HG03108 (cell line): Measurements from ENCODE around the gene ASTN2.
A peak's percentile ranks its signal among the peaks of the same experiment; 100 is the strongest.

Experiments used
- ATAC-seq: cut with Tn5 transposase; IDR thresholded peaks from one replicate; pipeline ENCODE4 v1.9.1; 2021; ENCODE audit warnings: moderate library complexity; ENCODE audit not compliant: unreplicated experiment

The ASTN2 gene

DNA sequence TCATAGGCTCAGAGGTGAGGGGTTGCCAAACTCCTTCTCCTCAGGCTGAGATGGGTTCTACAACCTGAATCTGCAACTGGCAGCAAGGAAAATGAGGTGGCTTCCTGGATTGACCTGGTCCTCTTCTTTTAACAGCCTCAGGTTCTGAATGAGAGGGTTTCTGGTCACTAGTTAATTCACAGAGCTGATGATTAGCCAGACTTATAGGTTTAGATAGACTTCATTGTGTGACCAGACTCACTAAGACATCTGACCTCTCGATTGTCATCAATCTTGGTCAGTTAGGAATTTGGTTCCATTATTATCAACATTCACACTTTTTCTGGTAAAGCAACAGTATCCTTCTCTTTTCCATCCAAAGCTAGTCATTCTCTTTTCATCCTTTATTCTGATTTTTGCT lies 1003.4 kb downstream of the ASTN2 start:
- no peak for ATAC-seq

DNA sequence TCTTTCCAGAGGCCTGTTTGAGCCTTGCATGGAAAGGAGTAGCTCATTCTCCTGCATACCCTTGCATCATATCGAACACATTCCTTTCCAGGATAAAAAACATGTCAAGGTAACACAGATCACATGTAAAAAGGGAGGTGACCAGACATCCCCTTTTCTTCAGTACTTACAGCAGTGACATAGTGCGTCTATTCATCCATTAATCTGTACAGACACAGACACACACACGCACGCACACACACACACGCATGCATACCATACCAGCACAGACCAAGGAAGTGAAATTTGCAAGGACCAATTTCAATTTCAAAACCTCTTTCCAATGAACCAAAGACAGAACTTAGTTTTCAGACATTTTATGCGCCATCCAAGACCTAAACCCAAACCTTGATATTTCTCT lies 1005.2 kb downstream of the ASTN2 start:
- ATAC-seq: no peak

DNA sequence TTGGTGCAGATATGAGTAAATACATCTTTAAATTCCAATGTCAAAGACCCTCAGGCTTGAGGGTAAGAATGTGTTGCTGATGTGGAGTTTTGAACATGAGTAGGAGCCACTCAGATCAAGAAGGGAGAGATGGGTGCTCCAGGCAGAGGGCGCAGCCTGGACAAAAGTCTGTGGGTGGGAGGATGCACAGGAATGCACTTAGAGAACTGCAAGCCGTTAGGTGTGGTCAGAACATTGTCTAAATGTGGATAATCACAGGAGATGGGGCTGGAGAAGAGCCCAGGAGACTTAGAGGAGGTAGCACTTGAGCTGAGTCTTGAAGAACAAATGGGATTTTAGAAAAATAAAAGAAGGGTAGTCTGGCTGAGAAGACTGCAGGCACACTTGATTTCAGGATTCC lies 1005.7 kb downstream of the ASTN2 start:
- no peak for ATAC-seq

DNA sequence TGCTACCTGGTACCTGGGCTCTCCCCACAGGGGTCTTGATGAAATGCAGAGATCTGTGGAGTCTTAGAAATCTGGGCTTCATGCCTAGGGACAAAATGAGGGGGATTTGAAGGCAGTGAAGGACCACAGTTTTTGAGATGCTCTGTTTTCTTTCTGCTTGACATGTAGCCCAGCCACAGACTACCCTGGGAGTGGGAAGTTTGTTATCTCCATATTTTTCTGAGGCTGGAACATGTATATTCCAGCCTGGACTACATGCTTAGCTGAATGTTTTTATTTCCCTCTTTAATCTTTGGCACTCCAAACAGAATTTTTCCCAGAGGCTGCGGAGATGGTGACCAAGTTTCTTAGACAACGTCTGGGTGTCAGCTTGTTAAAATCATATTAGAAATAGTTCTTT lies 1008.4 kb downstream of the ASTN2 start:
- ATAC-seq: no peak

DNA sequence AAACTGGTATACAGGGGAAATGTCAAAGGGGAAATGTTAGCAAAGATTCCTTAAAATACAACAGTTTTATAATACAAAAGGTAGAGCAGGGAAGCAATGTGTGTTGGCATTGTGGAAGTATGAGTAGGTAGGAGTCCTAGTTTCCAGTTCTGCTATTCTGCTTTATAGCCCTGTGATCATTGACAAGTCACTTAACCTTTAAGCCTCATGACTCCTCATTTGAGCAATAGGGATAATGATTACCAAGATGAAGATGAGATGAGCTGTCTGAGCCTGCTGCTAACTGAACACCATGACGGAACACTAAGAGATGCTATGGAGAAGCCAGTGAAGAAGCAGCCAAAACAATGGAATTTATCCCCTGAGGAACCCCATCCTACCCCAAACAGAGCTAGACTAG lies 1009.5 kb downstream of the ASTN2 start:
- no peak for ATAC-seq

DNA sequence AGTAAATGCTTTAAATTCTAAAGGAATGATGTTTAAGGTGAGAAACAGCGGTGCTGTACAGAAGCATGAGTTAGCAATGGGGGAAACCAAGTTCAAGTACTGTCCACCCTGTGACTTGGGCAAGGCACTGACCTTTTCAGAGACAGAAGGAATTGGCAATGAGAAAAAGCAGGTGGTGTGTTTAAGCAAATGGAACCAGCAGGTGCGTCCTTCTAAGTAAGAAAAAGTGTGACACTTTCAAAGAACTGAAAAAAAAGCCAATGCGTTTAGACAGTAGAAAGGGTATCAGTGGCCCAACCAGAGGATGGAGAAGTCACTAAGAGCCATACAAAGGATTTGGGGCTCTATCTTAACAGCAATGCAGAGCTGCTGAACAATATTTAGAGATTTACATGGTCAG lies 1010.6 kb downstream of the ASTN2 start:
- no peak for ATAC-seq

DNA sequence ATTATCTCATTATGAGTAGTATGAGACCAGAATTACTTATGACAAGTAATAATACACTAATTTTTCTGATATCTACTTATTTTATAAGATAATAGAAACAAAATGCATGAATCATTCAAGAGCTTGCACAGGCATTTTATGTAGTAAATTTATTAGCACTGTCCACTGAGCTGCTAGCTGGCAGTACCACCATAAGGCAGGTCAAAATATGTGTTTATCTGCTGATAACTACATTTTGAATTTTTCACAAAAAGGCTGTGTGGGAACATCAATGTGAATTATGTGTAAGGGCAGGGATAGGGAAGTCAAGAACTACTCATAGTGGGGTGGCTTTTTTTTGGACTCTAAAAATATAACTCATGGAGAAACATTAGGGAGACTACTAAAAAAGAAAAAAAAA lies 1011.7 kb downstream of the ASTN2 start:
- ATAC-seq: no peak

DNA sequence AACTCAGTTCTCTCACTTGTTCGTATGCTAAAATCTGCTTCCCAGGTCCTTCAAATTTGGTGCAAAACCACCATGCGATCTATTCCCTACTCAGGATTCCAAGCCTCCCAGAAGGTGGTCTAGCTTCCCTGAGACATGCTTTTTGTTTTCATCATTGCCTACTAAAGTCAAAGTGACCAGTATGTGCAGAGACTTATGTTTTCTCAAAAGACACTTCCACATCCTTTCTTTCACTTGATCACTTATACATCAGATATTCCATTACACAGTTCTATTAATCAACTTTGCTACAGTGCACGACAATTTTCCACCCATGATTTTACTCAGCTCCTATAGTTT lies 1019.2 kb downstream of the ASTN2 start:
- ATAC-seq: no peak

DNA sequence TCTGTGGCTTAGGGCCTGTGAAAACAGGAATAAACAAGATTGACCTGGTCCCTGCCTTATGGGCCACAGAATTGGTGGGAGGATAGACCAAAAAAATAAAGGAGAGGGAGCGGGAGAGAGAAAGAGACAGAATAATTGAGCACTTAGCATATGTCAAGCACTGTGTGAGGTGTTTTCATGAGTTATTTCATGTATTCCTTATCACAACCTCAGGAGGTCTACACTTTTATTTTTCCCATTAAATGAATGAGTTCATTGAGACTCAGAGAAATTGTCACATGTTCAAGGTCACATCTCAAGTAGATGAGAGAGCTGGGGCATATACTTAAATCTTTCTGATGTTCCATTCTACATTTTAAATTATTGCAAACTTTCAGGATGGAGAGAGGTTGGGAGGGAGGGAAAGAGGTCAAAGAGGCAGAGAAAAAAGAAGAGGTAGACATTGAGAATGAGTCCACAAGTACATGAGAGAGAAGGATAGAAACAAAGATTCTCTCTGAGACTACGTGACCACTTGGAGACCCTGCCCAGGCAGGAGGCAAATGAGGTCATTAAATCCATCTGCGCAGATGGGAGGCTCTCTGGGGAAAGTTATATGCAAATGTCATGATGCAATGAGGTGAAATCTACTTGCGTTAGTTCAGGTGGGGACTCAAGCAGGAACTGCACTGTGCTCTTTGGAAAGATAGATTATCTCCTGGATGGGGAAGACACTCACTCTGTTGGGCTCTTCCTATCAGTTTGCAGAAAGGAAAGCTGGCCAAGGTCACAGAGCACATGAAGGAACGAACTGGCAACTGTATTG lies 1019.8 kb downstream of the ASTN2 start:
- ATAC-seq: no peak

DNA sequence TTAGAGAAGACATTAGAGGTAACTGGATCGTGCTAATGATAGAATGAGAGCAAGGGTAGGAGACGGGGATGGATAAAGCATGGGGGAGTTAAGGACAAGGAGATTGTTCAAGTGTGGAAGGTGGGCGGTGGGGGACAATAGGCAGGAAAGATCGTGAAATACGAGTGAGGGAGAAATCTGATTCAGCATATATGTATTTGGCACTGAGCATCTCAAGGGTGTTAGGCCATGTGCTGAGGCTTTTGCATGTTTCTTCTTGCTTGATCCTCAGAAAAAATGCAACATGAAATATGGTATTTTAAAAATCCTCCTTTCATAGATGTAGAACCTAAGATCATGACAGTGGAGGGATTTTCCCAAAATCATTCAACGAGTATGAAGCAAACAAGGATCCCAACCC lies 1020.8 kb downstream of the ASTN2 start:
- ATAC-seq: no peak

DNA sequence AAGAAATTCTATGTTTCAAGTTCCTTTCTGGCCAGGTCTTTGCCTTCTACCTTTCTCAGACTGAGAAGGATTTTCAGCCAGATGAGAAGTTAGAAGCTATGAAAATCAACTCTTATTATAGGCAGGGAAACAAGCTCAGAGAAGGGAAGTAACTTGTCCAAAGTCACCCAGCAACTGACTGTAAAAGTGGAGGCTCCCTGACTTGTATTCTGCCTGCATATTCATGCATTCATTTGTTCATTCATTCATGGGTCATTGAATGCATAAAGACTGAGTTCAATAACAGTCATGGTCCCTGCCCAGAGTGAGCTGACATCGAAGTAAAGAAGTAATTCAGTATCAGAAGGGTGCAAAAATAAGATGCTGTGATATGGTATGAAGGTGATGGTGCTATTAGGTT lies 1021.7 kb downstream of the ASTN2 start:
- no peak for ATAC-seq

DNA sequence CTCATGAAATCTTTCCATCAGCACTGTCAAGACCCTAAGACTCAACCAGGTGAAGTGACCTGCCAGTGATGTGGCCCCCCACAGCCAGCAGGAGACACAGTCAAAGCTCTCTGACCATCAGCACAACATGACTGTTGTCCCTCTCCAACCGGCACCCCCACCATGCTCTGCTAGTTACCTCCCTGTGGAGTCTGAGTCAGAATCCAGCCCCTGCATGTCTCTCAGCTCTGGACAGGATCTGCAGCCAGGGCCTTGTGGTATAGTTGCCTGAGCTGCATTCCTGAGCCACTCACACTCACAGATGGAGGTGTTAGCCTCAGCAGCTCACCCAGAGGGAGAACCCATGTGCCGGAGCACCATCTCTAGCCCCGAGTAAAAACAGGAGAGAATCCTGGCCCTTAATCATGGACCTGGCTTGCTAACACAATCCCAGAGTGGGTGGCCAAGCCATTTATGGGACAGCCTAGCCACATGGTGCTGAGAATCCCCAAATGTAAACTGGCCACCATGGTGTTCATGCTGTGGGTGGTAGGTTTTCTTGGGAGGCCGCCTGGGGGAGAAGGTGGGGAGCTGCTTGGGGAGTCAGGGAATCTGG lies 1023.5 kb downstream of the ASTN2 start:
- no peak for ATAC-seq

DNA sequence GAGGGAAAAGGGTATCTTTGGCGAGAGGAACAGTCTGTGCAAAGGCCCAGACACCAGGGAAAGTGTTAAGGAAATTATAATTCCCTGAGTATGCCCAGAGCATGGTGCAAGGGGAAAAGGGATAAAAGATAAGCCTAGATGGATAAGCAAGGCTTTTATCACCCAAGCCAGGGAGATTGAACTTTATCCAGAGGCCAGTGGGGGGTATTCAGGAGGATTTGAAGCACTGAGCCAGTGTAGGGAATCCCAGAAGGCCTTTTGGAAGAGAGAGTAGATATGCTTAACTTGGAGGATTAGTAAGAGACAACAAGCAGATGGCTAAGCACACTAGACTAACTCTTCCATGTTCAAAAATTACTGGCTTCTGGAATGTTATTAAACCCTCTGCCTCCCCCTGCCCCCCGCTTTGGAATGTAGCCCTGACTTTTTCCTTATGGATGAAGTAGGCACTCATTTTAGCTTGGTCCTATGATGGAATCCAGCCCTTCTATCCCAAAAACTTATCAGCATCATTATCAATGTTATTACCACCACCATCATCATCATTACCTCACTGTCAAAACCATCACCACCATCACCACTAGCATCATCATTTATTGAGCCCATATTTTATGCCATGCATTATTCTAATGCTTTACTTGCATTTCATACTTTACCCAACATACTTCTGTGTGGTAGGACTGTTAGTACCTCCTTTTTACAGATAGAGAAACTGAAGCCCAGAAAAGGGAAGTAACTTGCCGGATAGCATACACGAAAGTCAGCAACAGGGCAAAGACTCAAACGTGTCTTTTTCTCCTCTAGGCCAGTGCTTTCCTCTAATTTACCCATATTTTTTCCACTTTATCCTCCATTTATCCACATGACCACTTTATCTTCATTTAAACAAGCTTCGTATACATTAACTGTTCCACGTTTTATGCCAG lies 1024.3 kb downstream of the ASTN2 start:
- ATAC-seq: peak; percentile 48

DNA sequence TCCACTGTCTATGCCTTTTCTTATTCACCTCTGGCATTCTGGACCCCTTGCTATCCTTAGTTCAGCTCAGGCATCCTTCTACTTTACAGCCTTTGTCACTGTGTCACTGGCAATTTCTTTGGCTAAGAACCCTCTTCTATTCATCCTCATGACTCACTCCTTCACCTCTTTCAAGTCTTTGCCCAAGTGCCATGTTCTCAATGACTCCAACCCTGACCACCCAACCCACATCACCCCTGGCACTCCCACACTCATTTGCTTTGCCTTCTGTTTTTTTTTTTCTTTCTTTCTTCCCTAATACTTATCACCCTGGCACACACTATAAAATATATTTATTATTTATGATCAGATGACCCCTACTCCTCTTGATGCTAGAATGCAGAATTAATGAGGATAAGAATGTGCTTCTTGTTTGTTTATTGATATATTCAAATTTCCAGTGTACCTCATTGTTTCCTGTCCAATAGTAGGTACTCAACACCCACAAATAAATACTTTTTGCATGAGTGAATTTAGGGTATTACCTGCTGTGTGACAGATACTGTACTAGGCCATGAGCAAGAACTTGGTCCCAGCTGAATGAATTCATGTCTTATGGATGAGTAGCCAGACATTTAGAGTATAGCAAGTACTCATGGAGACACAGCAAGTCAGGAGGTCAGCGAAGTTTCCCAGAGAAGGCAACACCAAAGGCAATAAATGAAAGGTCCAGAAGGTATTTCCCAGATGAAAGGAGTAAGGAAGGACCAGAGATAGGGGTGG lies 1025.1 kb downstream of the ASTN2 start:
- ATAC-seq: no peak

DNA sequence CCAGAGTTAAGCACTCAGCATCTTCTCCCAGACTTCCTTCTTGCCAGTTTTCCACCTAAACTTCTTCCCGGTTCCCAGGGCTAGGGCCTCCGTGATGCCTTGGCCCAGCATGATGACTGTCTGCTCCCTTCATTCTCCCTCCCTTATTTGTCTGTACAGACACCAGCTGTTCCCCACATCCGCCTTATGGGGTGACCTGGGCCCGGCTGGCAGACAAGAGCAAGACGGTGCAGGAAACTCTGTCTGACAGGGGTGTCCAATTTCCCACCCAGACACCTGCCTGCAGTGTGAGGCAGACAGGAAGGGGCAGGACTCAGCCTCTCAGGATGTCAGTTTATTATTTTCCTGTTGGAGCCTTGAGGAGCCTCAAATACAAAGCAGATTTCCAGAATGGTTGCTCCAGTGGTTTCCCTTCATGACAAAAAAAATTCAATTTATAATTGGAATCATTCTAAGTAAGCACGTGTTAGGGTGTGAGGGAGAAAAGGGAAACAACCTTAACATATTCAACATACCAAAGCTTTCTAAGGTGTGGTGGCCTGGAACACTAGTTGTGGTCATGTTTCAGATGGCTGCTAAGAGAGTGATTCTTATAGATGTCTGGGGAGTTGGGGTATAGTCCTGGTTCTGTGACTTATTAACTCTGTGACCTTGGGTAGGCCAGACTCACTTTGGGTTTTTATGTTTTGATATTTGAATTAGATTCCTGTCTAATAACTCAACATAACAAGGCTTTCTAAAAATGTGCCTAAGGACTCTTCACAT lies 1026.7 kb downstream of the ASTN2 start:
- peak; percentile 63 for ATAC-seq

DNA sequence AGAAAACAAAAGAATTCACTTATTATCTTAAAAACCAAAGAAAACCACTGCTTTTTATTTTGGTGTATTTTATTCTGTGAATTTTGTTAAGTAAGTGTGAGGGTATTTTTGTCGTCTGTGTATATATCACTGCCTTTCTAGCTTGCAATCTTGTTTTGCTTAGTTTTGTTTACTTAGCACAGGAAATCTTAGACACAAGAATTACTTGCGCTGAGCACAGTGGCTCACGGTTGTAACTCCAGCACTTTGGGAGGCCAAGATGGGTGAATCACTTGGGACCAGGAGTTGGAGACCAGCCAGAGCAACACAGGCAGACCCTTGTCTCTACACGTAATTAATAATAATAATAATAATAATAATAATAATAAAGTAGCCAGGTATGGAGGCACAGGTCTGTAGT lies 1030.9 kb downstream of the ASTN2 start:
- ATAC-seq: no peak

DNA sequence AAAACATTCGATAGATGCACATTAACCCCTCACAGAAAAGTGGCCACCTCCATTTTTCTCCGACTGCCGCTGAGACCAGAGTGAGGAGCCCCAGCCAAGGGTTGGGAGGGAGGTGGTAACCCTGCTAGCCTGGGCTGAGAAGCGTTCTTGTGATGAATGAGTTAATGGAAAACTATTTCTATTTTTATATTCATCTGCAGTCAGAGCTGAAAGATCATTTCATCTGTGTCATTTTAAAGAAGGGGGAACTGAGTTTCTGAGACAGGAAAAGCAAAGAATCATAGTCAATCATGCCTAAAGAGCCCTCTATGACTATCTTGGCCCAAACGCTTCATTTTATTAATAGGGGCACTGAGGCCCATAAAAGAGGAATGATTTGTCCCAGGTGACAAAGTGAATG lies 1031.7 kb downstream of the ASTN2 start:
- ATAC-seq: no peak

DNA sequence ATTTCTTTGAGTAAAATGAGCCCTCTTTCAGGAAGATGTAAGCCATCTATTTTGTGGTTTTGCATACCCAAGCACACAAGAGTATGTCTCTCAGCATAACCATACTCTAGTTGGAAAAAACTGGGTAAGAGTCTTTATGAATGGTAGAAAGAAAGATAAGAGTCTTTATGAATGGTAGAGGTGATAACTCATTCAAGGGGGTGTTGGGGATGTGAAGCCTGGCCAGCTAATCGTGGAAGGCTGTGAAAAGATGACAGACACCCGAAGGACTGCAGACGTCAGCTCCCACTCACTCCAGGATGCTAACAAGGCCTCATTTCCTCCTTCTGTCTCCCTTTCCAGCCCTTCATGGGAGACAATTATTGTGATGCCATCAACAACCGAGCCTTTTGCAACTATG lies 1032.8 kb downstream of the ASTN2 start:
- ATAC-seq: no peak

DNA sequence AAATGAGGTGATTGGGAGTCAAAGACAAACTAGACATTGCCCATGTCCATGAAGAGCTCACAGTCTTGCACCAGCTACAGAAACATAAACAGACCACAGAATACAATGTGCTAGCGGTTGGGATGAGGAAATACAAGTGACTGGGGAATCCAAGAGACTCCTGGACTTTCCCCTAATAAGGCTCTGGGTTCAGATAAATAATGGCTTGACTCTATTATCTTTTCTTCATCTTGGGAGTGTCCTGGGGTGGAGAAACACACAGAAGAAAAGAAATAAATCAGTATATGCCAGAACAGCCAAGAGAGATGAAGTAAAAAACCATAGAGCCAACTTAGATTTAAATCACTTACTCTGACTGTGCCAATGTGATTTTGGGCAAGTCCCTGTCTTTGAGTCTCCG lies 1033.5 kb downstream of the ASTN2 start:
- ATAC-seq: no peak

DNA sequence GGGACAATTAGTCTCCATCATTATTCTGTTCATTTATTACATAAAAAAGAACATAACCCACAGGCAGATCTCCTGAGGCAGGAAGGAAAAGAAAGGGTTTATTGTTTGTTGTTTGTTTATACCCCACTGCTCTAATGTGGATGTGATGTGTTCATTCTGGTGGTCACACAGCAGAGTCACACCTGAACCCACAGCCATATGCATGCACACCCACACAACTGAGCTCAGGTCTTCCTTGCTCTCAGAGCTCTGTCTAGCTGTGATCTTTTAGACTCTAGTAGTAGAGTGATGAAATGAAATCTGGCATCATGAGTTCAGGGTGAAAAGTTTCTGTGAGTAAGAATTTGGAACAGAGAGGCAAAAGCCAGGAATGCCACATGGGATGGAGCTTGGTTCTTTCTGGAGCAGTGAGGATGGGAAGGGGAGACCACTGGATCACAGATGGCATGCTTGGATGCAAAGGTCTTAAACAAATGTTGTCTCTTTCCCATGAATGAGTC lies 1034.3 kb downstream of the ASTN2 start:
- ATAC-seq: no peak
